MM.1S (cell line): Measurements from ENCODE around the gene SMPD4.
"Not testable (repeated sequence)": the region's sequence is repeated elsewhere in the genome, so short reads cannot be mapped to it uniquely, and the experiment has no call there.

Source experiments
- DNase-seq: peaks from one replicate; pipeline ENCODE4 v3.0.0-alpha.2; 2015
- H2AFZ ChIP-seq: fragments of 300-600 bp; sonication (generic); 2 replicates; pipeline ENCODE4 v1.6.0; 2016; ENCODE audit warnings: antibody characterized with exemption, low read length
- H3F3A ChIP-seq: fragments of 300-600 bp; sonication (generic); 2 replicates; pipeline ENCODE4 v1.6.1; 2016; ENCODE audit warnings: mild to moderate bottlenecking, antibody characterized with exemption, low read length, moderate library complexity, mixed read lengths; ENCODE audit not compliant: insufficient read depth
- H3K27ac ChIP-seq: fragments of 300-600 bp; sonication (generic); 2 replicates; pipeline ENCODE4 v1.5.1; 2016; ENCODE audit warnings: mild to moderate bottlenecking, low read length
- H3K27me3 ChIP-seq: fragments of 300-600 bp; sonication (generic); replicated peaks from 2 replicates; pipeline ENCODE4 v1.6.0; 2016; ENCODE audit warnings: low read length; ENCODE audit not compliant: insufficient read depth
- H3K36me3 ChIP-seq: fragments of 300-600 bp; sonication (generic); replicated peaks from 2 replicates; pipeline ENCODE4 v1.6.1; 2016; ENCODE audit warnings: mild to moderate bottlenecking, low read length, mixed read lengths; ENCODE audit not compliant: insufficient read depth
- H3K4me1 ChIP-seq: fragments of 300-600 bp; sonication (generic); 2 replicates; pipeline ENCODE4 v1.6.1; 2016; ENCODE audit warnings: low read length, mixed read lengths
- H3K4me2 ChIP-seq: fragments of 300-600 bp; sonication (generic); 2 replicates; pipeline ENCODE4 v1.6.0; 2016; ENCODE audit warnings: low read depth, low read length
- H3K4me3 ChIP-seq: fragments of 300-600 bp; sonication (generic); 2 replicates; pipeline ENCODE4 v1.5.1; 2016; ENCODE audit warnings: low read length, mixed read lengths
- H3K79me2 ChIP-seq: fragments of 300-600 bp; sonication (generic); 2 replicates; pipeline ENCODE4 v1.6.1; 2016; ENCODE audit warnings: mixed run types, low read length, mixed read lengths
- H3K9ac ChIP-seq: fragments of 300-600 bp; sonication (generic); 2 replicates; pipeline ENCODE4 v1.6.1; 2016; ENCODE audit warnings: low read length, mixed read lengths
- H3K9me2 ChIP-seq: fragments of 300-600 bp; sonication (generic); replicated peaks from 2 replicates; pipeline ENCODE4 v1.6.1; 2016; ENCODE audit warnings: mild to moderate bottlenecking, low read length, mixed read lengths; ENCODE audit not compliant: insufficient read depth
- H3K9me3 ChIP-seq: fragments of 300-600 bp; sonication (generic); replicated peaks from 2 replicates; pipeline ENCODE4 v1.6.1; 2016; ENCODE audit warnings: mild to moderate bottlenecking, low read length, mixed read lengths; ENCODE audit not compliant: insufficient read depth
- H4K20me1 ChIP-seq: fragments of 300-600 bp; sonication (generic); 2 replicates; pipeline ENCODE4 v1.6.1; 2016; ENCODE audit warnings: mild to moderate bottlenecking, low read length, moderate library complexity, mixed read lengths; ENCODE audit not compliant: insufficient read depth

The SMPD4 gene

GRCh38 chr2:130222523-130222922, 41.1 kb upstream of the SMPD4 start:
- not testable (repeated sequence) for DNase-seq

DNA sequence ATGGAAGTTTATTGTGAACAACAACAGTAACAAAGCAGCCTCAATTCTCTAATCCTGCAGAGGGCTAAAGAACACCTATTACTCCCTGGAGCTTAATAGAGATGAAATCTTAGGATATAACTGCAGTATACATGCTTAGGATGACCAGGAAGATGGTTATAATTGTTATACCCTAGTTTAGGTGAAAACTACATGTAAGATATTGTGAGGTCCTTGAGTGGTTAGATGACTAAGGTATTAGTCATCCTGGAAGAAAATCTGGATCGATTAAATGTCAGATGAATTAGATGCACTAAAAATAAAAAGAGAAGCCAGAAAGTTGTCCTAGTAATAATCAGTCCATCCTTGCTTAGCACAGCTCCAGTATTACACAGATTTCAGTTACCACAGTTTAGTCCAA, 39.1 kb upstream of the SMPD4 start:
- not testable (repeated sequence) for H3K4me2 ChIP-seq, H3K79me2 ChIP-seq, H2AFZ ChIP-seq, H3F3A ChIP-seq, H3K4me3 ChIP-seq, DNase-seq, H3K4me1 ChIP-seq, H3K9me2 ChIP-seq, H3K36me3 ChIP-seq, H4K20me1 ChIP-seq, H3K27ac ChIP-seq, H3K27me3 ChIP-seq, H3K9ac ChIP-seq, H3K9me3 ChIP-seq

More at GRCh38 chr2:130222523-130222922, 41.1 kb upstream of the SMPD4 start:
- not testable (repeated sequence) for H3K9me2 ChIP-seq, H4K20me1 ChIP-seq, H3K27me3 ChIP-seq, H3K9ac ChIP-seq, H3K4me1 ChIP-seq, H3K9me3 ChIP-seq, H3K79me2 ChIP-seq, H3F3A ChIP-seq, H2AFZ ChIP-seq, H3K27ac ChIP-seq, H3K4me2 ChIP-seq, H3K4me3 ChIP-seq, H3K36me3 ChIP-seq

GRCh38 chr2:130219147-130219546, 37.7 kb upstream of the SMPD4 start:
- H3K9ac ChIP-seq, H3K27me3 ChIP-seq: not testable (repeated sequence)

GRCh38 chr2:130207051-130207450, 25.6 kb upstream of the SMPD4 start:
- not testable (repeated sequence) for H3K27ac ChIP-seq, DNase-seq, H2AFZ ChIP-seq, H3K9ac ChIP-seq, H3K4me3 ChIP-seq, H3F3A ChIP-seq, H3K36me3 ChIP-seq, H3K27me3 ChIP-seq, H3K9me3 ChIP-seq, H3K9me2 ChIP-seq, H3K4me1 ChIP-seq, H3K4me2 ChIP-seq, H4K20me1 ChIP-seq, H3K79me2 ChIP-seq

More at GRCh38 chr2:130219147-130219546, 37.7 kb upstream of the SMPD4 start:
- not testable (repeated sequence) for H3K36me3 ChIP-seq, H4K20me1 ChIP-seq, H2AFZ ChIP-seq, H3K4me3 ChIP-seq, H3K27ac ChIP-seq, H3K9me3 ChIP-seq, H3K4me1 ChIP-seq, H3K79me2 ChIP-seq, DNase-seq, H3K9me2 ChIP-seq, H3F3A ChIP-seq, H3K4me2 ChIP-seq

GRCh38 chr2:130203150-130203549, 21.7 kb upstream of the SMPD4 start:
- not testable (repeated sequence) for H3F3A ChIP-seq, H3K4me2 ChIP-seq, DNase-seq, H3K9me3 ChIP-seq, H3K27me3 ChIP-seq, H2AFZ ChIP-seq, H3K27ac ChIP-seq, H3K4me1 ChIP-seq, H3K9me2 ChIP-seq, H4K20me1 ChIP-seq, H3K4me3 ChIP-seq, H3K79me2 ChIP-seq, H3K36me3 ChIP-seq, H3K9ac ChIP-seq

GRCh38 chr2:130202518-130202917, 21.1 kb upstream of the SMPD4 start:
- not testable (repeated sequence) for H4K20me1 ChIP-seq, H3K9me2 ChIP-seq, H3K36me3 ChIP-seq, H3K79me2 ChIP-seq, H3K27ac ChIP-seq, H3K4me3 ChIP-seq, H3K9ac ChIP-seq, H3K9me3 ChIP-seq, DNase-seq, H3K27me3 ChIP-seq, H2AFZ ChIP-seq, H3K4me1 ChIP-seq, H3K4me2 ChIP-seq, H3F3A ChIP-seq
